Chondrocyte (in vitro differentiated cells): ENCODE results near the gene LARP4B. TPM values are rescaled to one million over a fixed set of nuclear protein-coding genes. Genes with fewer than 3 reads are reported as not detected.

Experiments
- DNase-seq: peaks from one replicate; pipeline ENCODE4 v3.0.0; 2021; ENCODE audit warnings: mixed read lengths, low spot score
- H3K27ac Mint-ChIP-seq: one replicate; pipeline ENCODE4 v1.8.0; 2021; ENCODE audit warnings: mild to moderate bottlenecking, moderate library complexity, mixed read lengths; ENCODE audit not compliant: unreplicated experiment
- H3K27me3 Mint-ChIP-seq: 2 replicates; pipeline ENCODE4 v1.8.0; 2021; ENCODE audit warnings: low read depth, mixed read lengths
- H3K36me3 Mint-ChIP-seq: 2 replicates; pipeline ENCODE4 v1.8.0; 2021; ENCODE audit warnings: low read depth, mixed read lengths
- H3K4me1 Mint-ChIP-seq: 2 replicates; pipeline ENCODE4 v1.8.0; 2021; ENCODE audit warnings: low read depth, mild to moderate bottlenecking, mixed read lengths
- H3K4me3 Mint-ChIP-seq: one replicate; pipeline ENCODE4 v1.8.0; 2021; ENCODE audit warnings: mild to moderate bottlenecking, moderate library complexity, mixed read lengths; ENCODE audit not compliant: unreplicated experiment
- H3K9me3 Mint-ChIP-seq: 2 replicates; pipeline ENCODE4 v1.8.0; 2021; ENCODE audit warnings: low read depth, mixed read lengths
- CTCF ChIP-seq: fragments of 200-600 bp; sonication (generic); IDR thresholded peaks from 2 replicates; pipeline ENCODE4 v1.5.0; 2021; ENCODE audit warnings: antibody characterized with exemption, mild to moderate bottlenecking, moderate library complexity
- total RNA-seq: library from RNA; stranded (reverse); gene quantifications from 3 replicates; pipeline ENCODE4 v1.2.1, GENCODE V29; 2021

Gene LARP4B
- total RNA-seq, 1 donor from 2014 or later = 67.1 TPM

- no peak overlapping the region for H3K27ac Mint-ChIP-seq
- peaks cover 40% of the 10 kb centered on the region for H3K36me3 Mint-ChIP-seq
- H3K27me3 Mint-ChIP-seq = no peaks in the 10 kb centered on the region
- H3K4me1 Mint-ChIP-seq = no peaks in the 10 kb centered on the region
- no peaks in the 10 kb centered on the region for H3K9me3 Mint-ChIP-seq
- TF ChIP-seq CTCF = no peak
- H3K4me3 Mint-ChIP-seq = no peak overlapping the region
- DNase-seq = no peak
Measured at GRCh38 chr10:828191-828590, 103.3 kb downstream of the LARP4B start.

DNA sequence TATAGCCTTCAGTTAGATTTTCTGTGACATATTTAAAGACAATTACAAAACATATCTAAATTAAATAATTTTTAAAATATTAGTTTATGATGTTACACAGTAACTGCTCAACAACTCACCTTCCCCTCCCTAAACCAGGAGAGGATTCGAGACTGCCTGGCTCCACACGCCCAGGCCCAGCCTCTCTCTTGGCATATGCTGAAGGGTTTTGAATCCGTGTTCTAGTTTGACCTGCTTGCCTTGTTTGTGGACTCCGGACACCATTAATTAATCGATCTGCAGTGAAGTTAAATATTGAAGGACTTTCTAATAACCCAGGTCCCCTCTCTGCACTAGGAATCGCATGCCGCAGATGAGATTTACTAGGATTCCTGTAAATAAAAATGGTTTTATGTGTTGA, 106.6 kb downstream of the LARP4B start:
- Mint-ChIP-seq H3K27me3 (no peaks in the 10 kb centered on the region), H3K27ac (peak overlapping the region; percentile 45), H3K4me3 (no peak overlapping the region), H3K36me3 (peaks cover 46% of the 10 kb centered on the region), H3K4me1 (peaks cover 6% of the 10 kb centered on the region), H3K9me3 (no peaks in the 10 kb centered on the region)
- no peak for DNase-seq
- TF ChIP-seq CTCF = no peak

- no peak for DNase-seq
- Mint-ChIP-seq H3K4me3 (no peak overlapping the region), H3K36me3 (peaks cover 47% of the 10 kb centered on the region), H3K27me3 (no peaks in the 10 kb centered on the region), H3K9me3 (no peaks in the 10 kb centered on the region), H3K4me1 (peaks cover 11% of the 10 kb centered on the region), H3K27ac (no peak overlapping the region)
- TF ChIP-seq CTCF = no peak
Measured at GRCh38 chr10:824497-824896, 107.0 kb downstream of the LARP4B start.

- H3K36me3 Mint-ChIP-seq = peaks cover 35% of the 10 kb centered on the region
- no peak for TF ChIP-seq CTCF
- H3K4me3 Mint-ChIP-seq = no peak overlapping the region
- no peaks in the 10 kb centered on the region for H3K9me3 Mint-ChIP-seq
- H3K27ac Mint-ChIP-seq = no peak overlapping the region
- no peak for DNase-seq
- H3K27me3 Mint-ChIP-seq = no peaks in the 10 kb centered on the region
- peaks cover 28% of the 10 kb centered on the region for H3K4me1 Mint-ChIP-seq
Measured at GRCh38 chr10:822661-823367, 108.7 kb downstream of the LARP4B start.

DNA sequence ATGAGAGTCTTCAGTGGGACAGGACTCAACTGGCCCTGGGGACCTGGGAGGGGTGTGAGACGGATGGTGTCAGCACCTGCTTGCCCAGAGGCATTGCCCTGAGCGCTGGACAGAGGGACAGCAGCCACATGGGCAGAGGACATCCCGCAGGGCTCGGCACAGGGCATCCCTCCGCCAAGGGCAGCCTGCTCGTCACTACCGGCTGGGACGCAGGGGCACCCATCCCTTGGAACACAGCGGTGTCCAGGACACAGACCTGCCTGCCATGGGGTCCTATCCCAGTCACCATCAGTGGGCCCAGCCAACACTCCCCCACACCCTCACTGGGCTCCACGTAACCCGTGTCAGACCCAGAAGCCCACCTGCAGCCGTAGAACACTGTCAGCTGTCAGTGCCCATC, 109.3 kb downstream of the LARP4B start:
- Mint-ChIP-seq H3K36me3 (peaks cover 37% of the 10 kb centered on the region), H3K4me1 (peaks cover 34% of the 10 kb centered on the region), H3K27ac (no peak overlapping the region), H3K27me3 (no peaks in the 10 kb centered on the region), H3K4me3 (no peak overlapping the region), H3K9me3 (no peaks in the 10 kb centered on the region)
- DNase-seq = no peak
- no peak for TF ChIP-seq CTCF
